Upper lobe of right lung (tissue), 1 donor: ENCODE data around the gene HBA2. TPM values are rescaled to one million over a fixed set of nuclear protein-coding genes. Genes with fewer than 3 reads are reported as not detected.
"Not testable (repeated sequence)": the region's sequence is repeated elsewhere in the genome, so short reads cannot be mapped to it uniquely, and the experiment has no call there.

Experiments
- ATAC-seq: fragments of 200-7000 bp; cut with Tn5 transposase; one replicate; pipeline ENCODE4 v1.9.1; 2020; ENCODE audit warnings: mild to moderate bottlenecking, moderate library complexity
- DNase-seq: peaks from one replicate; pipeline ENCODE4 v3.0.0-alpha.2; 2020
- H3K27ac ChIP-seq: fragments of 200-600 bp; one replicate; pipeline ENCODE4 v1.8.0; 2022
- H3K27me3 ChIP-seq: fragments of 200-600 bp; one replicate; pipeline ENCODE4 v1.8.0; 2022; ENCODE audit warnings: mild to moderate bottlenecking
- H3K36me3 ChIP-seq: fragments of 200-600 bp; one replicate; pipeline ENCODE4 v1.8.0; 2022
- H3K4me1 ChIP-seq: fragments of 200-600 bp; one replicate; pipeline ENCODE4 v1.8.0; 2022
- H3K4me3 ChIP-seq: fragments of 200-600 bp; one replicate; pipeline ENCODE4 v1.8.0; 2022; ENCODE audit warnings: mild to moderate bottlenecking
- H3K9me3 ChIP-seq: fragments of 200-600 bp; one replicate; pipeline ENCODE4 v1.8.0; 2022
- CTCF ChIP-seq: fragments of 200-600 bp; IDR thresholded peaks from one replicate; pipeline ENCODE4 v1.8.0; 2022; ENCODE audit warnings: antibody characterized with exemption
- intact Hi-C: fragments of 100-400 bp; cut with DNase I; formaldehyde crosslinking; loops from one replicate; pipeline ENCODE4 v1.11.0; 2022
- long read RNA-seq: library from polyadenylated mRNA; unstranded; transcript quantifications from one replicate; pipeline ENCODE4 v2.0.0, GENCODE V29; 2021
- total RNA-seq: library from RNA; stranded (reverse); fragmentation: NEBNext Ultra II Directional; extraction: Animal tissue kit (Norgen Biotek cat#: 25700); gene quantifications from one replicate; pipeline ENCODE4 v1.2.1, GENCODE V29; 2021
- donor health status: DM: no; HTN: yes; CAD: no; lungs with severe emphysema.

Gene HBA2
- total RNA-seq: 248 TPM
- long read RNA-seq, transcript HBA2-203 (2 exons, 640 nt): minor isoform, 5 of 46 reads
- long read RNA-seq, transcript HBA2-201 (3 exons, 576 nt): major isoform, 41 of 46 reads
- long read RNA-seq, partial matches to known transcripts: 0 of 46 reads
- long read RNA-seq, other reads (novel, unspliced or antisense): 0 of 46 reads

- H3K27ac ChIP-seq, H3K9me3 ChIP-seq, H3K4me3 ChIP-seq, ATAC-seq, H3K4me1 ChIP-seq, DNase-seq, intact Hi-C loops, H3K36me3 ChIP-seq: not testable (repeated sequence)
- H3K27me3 ChIP-seq: peaks cover 62% of the 10 kb centered on the region
These were observed at the start of gene HBA2 for GRCh38 chr16:172374-172941. Gene HBA2, plus strand, starts transcription at chr16:172876. Its CDS starts 37 bp downstream, at chr16:172913.

DNA sequence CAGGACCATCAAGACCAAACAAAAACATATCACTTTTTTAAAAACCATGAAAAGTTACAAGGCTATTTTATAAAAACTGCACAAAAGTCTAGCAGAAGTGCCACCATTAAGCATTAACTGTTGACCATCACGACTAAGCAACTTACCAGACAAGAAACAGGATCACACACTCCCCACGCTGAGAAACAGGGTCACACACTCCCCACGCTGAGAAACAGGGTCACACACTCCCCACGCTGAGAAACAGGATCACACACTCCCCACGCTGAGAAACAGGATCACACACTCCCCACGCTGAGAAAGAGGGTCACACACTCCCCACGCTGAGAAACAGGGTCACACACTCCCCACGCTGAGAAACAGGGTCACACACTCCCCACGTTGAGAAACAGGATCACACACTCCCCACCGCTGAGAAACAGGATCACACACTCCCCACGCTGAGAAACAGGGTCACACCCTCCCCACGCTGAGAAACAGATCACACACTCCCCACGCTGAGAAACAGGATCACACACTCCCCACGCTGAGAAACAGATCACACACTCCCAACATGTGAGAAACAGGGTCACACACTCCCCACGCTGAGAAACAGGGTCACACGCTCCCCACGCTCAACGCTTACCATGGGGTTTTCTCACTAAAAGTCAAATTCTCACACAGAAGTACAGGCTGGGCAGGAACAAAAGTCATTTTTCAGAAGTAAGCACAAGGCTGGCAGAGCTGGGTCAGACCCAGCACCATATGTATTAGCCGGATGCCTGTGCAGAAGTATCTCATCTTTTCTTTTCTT, 48.9 kb upstream of the HBA2 start:
- intact Hi-C loops, DNase-seq, H3K27me3 ChIP-seq, H3K9me3 ChIP-seq, H3K4me3 ChIP-seq, ATAC-seq, H3K27ac ChIP-seq, H3K4me1 ChIP-seq: not testable (repeated sequence)
- H3K36me3 ChIP-seq: peaks cover 13% of the 10 kb centered on the region

DNA sequence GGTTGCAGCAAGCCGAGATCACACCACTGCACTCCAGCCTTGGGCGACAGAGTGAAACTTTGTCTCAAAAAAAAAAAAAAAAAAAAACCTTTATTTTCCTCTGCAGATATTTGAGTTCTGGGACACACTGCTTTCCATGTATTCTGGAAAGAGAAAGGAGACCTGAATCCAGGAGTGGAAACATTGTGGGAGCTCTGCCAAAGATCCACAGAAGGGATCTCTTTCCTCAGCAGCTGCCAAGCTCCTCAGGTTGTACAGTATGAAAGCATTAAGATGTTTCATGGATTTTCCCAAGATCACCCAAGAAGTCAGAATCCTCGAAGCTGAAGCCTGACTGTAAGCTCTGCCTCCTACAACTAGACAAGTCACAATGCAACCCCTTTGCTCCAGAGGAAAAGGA, 47.7 kb upstream of the HBA2 start:
- DNase-seq: no peak
- Histone ChIP-seq H3K4me3 (no peak overlapping the region), H3K9me3 (no peaks in the 10 kb centered on the region), H3K36me3 (peaks cover 13% of the 10 kb centered on the region), H3K4me1 (no peaks in the 10 kb centered on the region), H3K27me3 (no peaks in the 10 kb centered on the region), H3K27ac (no peak overlapping the region)
- no peak for ATAC-seq
- intact Hi-C loops: no loop called here
- no peak for TF ChIP-seq CTCF

- Histone ChIP-seq H3K9me3 (no peaks in the 10 kb centered on the region), H3K27me3 (no peaks in the 10 kb centered on the region), H3K4me3 (no peak overlapping the region), H3K36me3 (peaks cover 6% of the 10 kb centered on the region), H3K27ac (no peak overlapping the region), H3K4me1 (no peaks in the 10 kb centered on the region)
- ATAC-seq (no peak), DNase-seq (no peak)
- no peak for TF ChIP-seq CTCF
- intact Hi-C loops: no loop called here
These were observed 43.6 kb upstream of the HBA2 start for GRCh38 chr16:129075-129474.

DNA sequence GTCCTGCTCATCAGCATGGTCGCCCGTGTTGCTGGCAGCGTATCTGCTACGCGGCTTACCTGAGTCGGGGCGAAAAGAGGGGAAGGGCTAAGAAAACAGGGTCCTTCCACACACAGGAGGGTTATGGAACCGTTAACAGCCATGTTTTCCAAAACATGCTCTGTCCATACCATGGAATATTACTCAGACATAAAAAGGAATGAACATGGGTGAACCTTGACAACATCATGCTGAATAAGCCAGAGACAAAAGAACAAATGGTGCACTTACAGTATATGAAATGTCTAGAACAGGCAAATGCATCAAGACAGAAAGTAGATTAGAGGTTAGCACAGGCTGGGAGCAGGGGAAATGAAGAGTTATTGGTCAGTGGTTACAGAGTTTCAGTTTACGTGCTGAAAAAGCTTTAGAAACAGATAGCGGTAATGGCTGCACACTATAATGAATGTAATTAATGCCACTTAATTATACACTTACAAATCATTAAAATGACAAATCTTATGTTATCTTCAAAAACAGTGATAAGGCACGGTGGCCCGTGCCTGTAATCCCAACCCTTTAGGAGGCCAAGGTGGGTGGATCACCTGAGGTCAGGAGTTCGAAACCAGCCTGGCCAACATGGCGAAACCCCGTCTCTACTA, 42.0 kb upstream of the HBA2 start:
- H3K27me3 ChIP-seq: no peaks in the 10 kb centered on the region
- no peaks in the 10 kb centered on the region for H3K36me3 ChIP-seq
- H3K9me3 ChIP-seq: no peaks in the 10 kb centered on the region
- no peak for DNase-seq
- no peak for ATAC-seq
- H3K4me1 ChIP-seq: no peaks in the 10 kb centered on the region
- intact Hi-C loops: no loop called here
- H3K4me3 ChIP-seq: no peak overlapping the region
- H3K27ac ChIP-seq: no peak overlapping the region
- no peak for TF ChIP-seq CTCF

GRCh38 chr16:132120-132519, 40.6 kb upstream of the HBA2 start:
- no peak for TF ChIP-seq CTCF
- DNase-seq: no peak
- Histone ChIP-seq H3K9me3 (no peaks in the 10 kb centered on the region), H3K4me1 (no peaks in the 10 kb centered on the region), H3K27ac (no peak overlapping the region), H3K27me3 (no peaks in the 10 kb centered on the region), H3K36me3 (no peaks in the 10 kb centered on the region), H3K4me3 (no peak overlapping the region)
- ATAC-seq: no peak
- intact Hi-C loops: no loop called here
